ENCODE measurements around the gene ZNF526. TPM values are rescaled to one million over a fixed set of nuclear protein-coding genes. Genes with fewer than 3 reads are reported as not detected.

Gene ZNF526
- total RNA-seq, 2 donors from 2014 or later, result 7.9 to 10.3 TPM

DNA sequence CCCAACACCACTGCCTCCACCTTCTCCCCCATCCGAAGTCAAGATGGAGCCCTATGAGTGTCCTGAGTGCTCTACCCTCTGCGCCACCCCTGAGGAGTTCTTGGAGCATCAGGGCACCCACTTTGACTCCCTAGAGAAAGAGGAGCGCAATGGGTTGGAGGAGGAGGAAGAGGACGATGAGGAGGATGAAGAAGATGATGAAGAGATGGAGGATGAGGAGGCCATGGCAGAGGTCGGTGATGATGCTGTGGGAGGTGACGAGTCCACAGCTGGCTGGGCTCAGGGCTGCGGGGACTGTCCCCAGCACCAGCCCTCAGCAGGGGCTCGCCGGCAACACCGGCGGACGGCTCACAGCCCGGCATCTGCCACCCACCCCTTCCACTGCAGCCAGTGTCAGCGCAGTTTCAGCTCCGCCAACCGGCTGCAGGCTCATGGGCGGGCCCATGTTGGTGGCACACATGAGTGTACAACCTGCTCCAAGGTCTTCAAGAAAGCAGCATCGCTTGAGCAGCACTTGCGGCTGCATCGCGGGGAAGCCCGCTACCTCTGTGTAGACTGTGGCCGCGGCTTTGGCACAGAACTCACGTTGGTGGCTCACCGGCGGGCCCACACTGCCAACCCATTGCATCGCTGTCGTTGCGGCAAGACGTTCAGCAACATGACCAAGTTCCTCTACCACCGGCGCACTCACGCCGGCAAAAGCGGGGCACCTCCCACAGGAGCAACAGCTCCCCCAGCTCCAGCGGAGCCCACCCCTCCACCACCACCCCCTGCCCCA lies 5.0 kb downstream of the ZNF526 start:
- Histone ChIP-seq H3K27me3 (replicated peaks; ENCODE audit: insufficient read depth) (no peaks in the 10 kb centered on the region), H3K27ac (no peak overlapping the region), H3K9me3 (no peaks in the 10 kb centered on the region), H3K36me3 (peaks cover 45% of the 10 kb centered on the region), H3K4me1 (ENCODE audit: control insufficient read depth in 1 of 2, low read depth in 2 of 2) (peaks cover 8 to 20% of the 10 kb centered on the region in 2 donors), H3K4me3 (no peak overlapping the region)
- no peak for DNase-seq (ENCODE audit: low spot score)
- TF ChIP-seq, protein P1, sequence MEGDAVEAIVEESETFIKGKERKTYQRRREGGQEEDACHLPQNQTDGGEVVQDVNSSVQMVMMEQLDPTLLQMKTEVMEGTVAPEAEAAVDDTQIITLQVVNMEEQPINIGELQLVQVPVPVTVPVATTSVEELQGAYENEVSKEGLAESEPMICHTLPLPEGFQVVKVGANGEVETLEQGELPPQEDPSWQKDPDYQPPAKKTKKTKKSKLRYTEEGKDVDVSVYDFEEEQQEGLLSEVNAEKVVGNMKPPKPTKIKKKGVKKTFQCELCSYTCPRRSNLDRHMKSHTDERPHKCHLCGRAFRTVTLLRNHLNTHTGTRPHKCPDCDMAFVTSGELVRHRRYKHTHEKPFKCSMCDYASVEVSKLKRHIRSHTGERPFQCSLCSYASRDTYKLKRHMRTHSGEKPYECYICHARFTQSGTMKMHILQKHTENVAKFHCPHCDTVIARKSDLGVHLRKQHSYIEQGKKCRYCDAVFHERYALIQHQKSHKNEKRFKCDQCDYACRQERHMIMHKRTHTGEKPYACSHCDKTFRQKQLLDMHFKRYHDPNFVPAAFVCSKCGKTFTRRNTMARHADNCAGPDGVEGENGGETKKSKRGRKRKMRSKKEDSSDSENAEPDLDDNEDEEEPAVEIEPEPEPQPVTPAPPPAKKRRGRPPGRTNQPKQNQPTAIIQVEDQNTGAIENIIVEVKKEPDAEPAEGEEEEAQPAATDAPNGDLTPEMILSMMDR (IDR thresholded peaks at IDR 0.05), result no peak
- no peak for ATAC-seq (ENCODE audit: insufficient number of reproducible peaks, low FRiP score, low read depth)

DNA sequence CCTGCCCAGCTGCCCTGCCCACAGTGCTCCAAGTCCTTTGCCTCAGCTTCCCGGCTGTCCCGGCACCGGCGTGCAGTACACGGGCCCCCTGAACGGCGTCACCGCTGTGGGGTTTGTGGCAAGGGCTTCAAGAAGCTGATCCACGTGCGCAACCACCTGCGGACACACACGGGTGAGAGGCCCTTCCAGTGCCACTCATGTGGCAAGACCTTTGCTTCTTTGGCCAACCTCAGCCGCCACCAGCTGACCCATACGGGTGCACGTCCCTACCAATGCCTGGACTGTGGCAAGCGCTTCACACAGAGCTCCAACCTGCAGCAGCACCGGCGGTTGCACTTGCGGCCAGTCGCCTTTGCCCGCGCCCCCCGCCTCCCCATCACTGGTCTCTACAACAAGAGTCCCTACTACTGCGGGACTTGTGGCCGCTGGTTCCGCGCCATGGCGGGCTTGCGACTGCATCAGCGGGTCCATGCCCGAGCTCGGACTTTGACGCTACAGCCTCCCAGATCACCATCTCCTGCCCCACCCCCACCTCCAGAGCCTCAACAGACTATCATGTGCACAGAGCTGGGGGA lies 5.7 kb downstream of the ZNF526 start:
- TF ChIP-seq, protein P1 (IDR thresholded peaks at IDR 0.05), result no peak
- no peak for ATAC-seq (ENCODE audit: insufficient number of reproducible peaks, low FRiP score, low read depth)
- Histone ChIP-seq H3K9me3 (no peaks in the 10 kb centered on the region), H3K4me3 (no peak overlapping the region), H3K4me1 (ENCODE audit: control insufficient read depth in 1 of 2, low read depth in 2 of 2) (peaks cover 6 to 17% of the 10 kb centered on the region in 2 donors), H3K36me3 (peaks cover 50% of the 10 kb centered on the region), H3K27ac (no peak overlapping the region), H3K27me3 (replicated peaks; ENCODE audit: insufficient read depth) (no peaks in the 10 kb centered on the region)
- no peak for DNase-seq (ENCODE audit: low spot score)

DNA sequence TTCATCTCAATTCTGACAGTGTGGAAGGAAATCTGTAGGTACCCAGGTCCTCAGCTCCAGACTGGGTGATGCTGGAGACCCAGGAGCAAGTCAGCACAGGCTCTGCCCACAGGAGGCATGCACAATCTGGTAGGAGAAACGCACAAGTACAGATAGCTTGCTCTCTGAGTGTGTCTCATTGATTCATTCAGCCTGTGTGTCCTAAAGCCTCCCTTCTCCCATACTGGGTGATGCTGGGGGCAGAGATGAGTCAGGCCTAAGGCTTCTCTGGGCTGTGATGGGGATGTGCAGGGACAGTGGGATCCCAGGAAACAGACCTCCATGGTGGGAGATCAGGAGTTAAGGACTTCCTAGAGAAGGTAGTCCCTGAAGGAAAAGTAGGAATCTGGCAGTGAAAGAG lies 6.8 kb downstream of the ZNF526 start:
- Histone ChIP-seq H3K36me3 (peaks cover 61% of the 10 kb centered on the region), H3K27me3 (replicated peaks; ENCODE audit: insufficient read depth) (no peaks in the 10 kb centered on the region)

DNA sequence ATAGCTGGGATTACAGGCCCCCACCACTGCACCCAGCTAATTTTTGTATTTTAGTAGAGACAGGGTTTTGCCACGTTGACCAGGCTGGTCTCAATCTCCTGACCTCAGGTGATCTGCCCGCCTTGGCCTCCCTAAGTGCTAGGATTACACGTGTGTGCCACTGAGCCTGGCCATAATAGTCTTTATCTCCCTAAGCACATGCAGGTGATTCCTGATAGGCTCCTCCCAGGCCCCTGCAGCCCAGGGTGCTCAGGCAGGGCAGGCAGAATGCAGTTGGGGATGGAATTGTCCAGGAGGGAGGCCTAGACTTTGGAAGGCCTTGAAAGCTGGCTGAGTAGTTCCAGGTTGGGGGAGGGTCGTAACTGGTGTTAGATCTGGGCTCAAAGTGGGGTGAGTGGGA lies 8.5 kb downstream of the ZNF526 start:
- peaks cover 64% of the 10 kb centered on the region for H3K36me3 ChIP-seq
- TF ChIP-seq, protein P1 (IDR thresholded peaks at IDR 0.05), result no peak

More for the DNA sequence above, 6.8 kb downstream of the ZNF526 start:
- Histone ChIP-seq H3K4me1 (ENCODE audit: control insufficient read depth in 1 of 2, low read depth in 2 of 2) (peaks cover 0 to 6% of the 10 kb centered on the region in 2 donors), H3K27ac (no peak overlapping the region), H3K9me3 (no peaks in the 10 kb centered on the region), H3K4me3 (no peak overlapping the region)
- DNase-seq (ENCODE audit: low spot score), result no peak
- TF ChIP-seq, protein P1 (IDR thresholded peaks at IDR 0.05), result no peak
- no peak for ATAC-seq (ENCODE audit: insufficient number of reproducible peaks, low FRiP score, low read depth)

DNA sequence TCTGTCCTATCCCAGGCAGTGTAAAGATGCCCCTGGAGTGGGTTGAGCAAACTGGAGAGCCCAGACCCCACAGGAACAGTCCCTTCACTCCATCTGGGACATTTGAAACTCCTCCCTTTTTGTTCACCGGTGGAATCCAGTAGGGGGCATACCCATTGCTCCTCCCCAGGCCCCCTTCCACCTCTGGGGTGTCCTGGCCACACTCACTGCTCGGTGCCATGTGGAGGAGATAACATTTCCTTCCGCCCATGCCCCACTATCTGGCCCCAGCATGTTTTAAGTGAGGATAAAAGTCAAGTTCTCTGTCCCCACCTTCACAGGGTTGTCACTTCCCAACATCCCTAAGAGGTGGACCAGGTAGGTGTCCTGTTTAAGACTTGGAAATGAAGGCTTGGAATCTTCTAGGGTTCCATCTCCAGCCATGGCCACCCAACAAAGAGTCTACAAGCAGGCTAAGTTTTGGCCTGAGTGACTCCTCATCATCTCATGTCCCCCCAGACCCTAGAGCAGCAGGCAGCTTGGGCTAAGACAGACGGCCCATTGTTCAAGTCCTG lies 9.3 kb downstream of the ZNF526 start:
- TF ChIP-seq, protein P1 (IDR thresholded peaks at IDR 0.05), result no peak
- DNase-seq (ENCODE audit: low spot score), result no peak
- H3K4me3 ChIP-seq, result no peak overlapping the region
- no peak overlapping the region for H3K27ac ChIP-seq
- no peaks in the 10 kb centered on the region for H3K9me3 ChIP-seq
- no peaks in the 10 kb centered on the region for H3K27me3 ChIP-seq (replicated peaks; ENCODE audit: insufficient read depth)
- peaks cover 68% of the 10 kb centered on the region for H3K36me3 ChIP-seq
- no peak for ATAC-seq (ENCODE audit: insufficient number of reproducible peaks, low FRiP score, low read depth)
- no peaks in the 10 kb centered on the region for H3K4me1 ChIP-seq (ENCODE audit: control insufficient read depth in 1 of 2, low read depth in 2 of 2)

More for the DNA sequence above, 8.5 kb downstream of the ZNF526 start:
- no peaks in the 10 kb centered on the region for H3K9me3 ChIP-seq
- no peak overlapping the region for H3K27ac ChIP-seq
- DNase-seq (ENCODE audit: low spot score), result no peak
- no peak for ATAC-seq (ENCODE audit: insufficient number of reproducible peaks, low FRiP score, low read depth)
- no peak overlapping the region for H3K4me3 ChIP-seq
- H3K27me3 ChIP-seq (replicated peaks; ENCODE audit: insufficient read depth), result no peaks in the 10 kb centered on the region
- no peaks in the 10 kb centered on the region for H3K4me1 ChIP-seq (ENCODE audit: control insufficient read depth in 1 of 2, low read depth in 2 of 2)
